SU-DHL-6 (cell line): ENCODE measurements around the gene MMEL1.

ENCODE experiments used
- CTCF ChIP-seq: fragments of 200-600 bp; sonication (generic); IDR thresholded peaks from one replicate; pipeline ENCODE4 v1.5.1; 2017; ENCODE audit warnings: antibody characterized with exemption, mild to moderate bottlenecking, low read length, moderate library complexity; ENCODE audit not compliant: insufficient read depth, poor library complexity, severe bottlenecking
- EZH2phosphoT487 ChIP-seq: fragments of 200-600 bp; sonication (generic), shearing (Covaris generic); conservative IDR thresholded peaks from 2 replicates; pipeline ENCODE4 v1.6.1; 2018; ENCODE audit warnings: mild to moderate bottlenecking, antibody characterized with exemption, low read length, moderate library complexity, mixed read lengths

- no peak for TF ChIP-seq CTCF
- TF ChIP-seq EZH2phosphoT487 = no peak
Measured at GRCh38 chr1:2650967-2651645, 18.3 kb upstream of the MMEL1 start.
